GM21367 (cell line): ENCODE results near the gene SH2D4B.

Experiments used
- ATAC-seq: cut with Tn5 transposase; IDR thresholded peaks from one replicate; pipeline ENCODE4 v1.9.1; 2021; ENCODE audit not compliant: unreplicated experiment

The SH2D4B gene

DNA sequence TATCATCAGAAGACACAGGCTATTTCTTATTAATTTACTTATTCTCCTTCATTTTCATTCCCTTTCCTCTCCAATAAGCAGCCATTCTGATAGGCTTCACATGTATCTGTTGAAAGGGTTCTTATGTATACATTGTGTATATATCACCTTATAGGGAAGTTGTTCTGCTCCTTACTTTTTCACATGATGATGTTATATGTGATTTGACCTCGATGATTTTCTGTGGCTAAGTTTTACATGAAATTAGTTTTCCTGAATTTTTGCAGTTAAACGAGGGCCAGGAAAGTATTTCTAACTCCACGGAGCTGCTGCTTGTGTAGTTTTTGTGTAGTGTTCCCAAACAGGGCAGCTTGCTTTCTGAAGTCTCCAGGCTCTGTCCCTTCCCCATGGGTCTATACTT lies 84.5 kb downstream of the SH2D4B start:
- no peak for ATAC-seq

DNA sequence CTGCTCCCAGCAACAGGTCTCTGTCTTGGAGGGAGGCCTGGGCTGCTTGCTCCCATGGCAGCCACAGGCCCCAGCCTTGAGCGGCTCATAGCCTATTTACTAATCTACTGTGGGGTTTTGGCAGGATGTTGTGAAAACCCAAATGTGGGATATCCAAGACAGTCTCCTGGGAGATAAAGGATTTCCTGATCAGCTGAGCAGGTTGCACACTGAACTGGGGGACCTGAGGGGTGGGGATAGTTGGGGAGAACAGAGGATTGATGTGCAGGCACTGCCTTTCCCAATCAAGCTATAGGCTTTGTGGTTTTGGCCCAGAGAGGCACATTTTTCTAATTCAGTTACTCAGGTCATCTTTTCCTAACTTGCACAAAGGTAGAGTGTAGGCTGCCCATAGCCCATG lies 92.6 kb downstream of the SH2D4B start:
- ATAC-seq = no peak

DNA sequence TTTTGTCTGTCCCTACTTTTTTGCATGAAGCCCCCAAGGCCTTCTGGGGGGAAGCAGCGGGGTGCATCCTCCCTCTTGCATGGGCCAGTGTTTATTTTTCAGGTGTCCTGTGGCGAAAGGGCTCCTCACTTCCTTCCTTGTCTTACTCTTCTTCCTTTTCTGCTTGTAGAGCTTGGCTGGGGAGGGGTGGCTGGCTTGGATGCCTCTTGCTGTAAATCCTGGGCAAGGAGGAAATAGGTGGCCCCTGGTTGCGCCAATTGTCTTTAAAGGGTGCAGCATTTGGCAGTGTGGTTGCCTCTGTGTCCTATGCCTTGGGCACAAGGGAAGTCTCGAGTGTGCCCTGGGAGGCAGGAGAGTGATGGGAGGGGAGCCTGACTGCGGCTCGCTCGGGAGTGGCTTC lies 95.0 kb downstream of the SH2D4B start:
- no peak for ATAC-seq

DNA sequence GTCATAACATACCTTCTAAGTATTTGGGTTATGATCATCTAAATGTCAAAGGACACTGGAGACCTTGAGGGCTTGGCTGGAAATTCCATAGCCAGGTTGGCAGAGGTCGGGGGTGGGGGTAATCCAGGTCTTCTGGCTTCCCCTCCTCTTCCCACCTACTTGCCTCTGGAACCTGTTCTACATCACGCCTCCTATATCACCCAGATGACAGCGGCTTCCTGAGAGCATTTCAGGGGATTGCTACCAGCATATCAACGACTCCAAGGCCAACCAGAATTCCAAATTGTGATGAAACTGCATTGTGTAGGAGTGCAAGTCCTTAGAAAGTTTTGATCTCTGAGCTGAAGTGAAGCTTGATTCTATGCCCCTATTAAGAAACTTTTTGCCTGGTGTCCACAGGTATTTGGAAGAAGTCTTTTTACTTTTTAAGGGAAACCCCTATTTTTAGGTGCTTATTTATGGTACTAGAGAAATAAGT lies 95.7 kb downstream of the SH2D4B start:
- no peak for ATAC-seq

DNA sequence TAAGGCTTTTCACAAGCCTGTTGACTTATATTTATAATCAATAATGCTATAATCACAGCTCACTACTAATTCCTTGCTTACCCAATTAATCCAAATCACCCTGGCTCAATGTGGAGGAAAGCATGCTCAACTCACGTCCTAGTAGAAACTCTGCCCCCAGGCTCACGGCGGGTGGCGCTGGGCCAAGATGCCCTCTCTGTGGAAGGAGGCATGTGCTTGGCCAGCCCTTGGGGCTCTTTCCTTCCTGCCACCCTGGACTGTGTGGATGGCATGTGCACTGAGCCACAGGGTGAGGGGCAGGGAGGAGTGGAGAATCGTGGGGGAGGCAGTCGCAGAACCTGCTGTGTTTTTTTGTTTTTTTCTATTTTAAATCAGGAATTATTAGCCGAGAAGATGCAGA lies 96.2 kb downstream of the SH2D4B start:
- no peak for ATAC-seq

DNA sequence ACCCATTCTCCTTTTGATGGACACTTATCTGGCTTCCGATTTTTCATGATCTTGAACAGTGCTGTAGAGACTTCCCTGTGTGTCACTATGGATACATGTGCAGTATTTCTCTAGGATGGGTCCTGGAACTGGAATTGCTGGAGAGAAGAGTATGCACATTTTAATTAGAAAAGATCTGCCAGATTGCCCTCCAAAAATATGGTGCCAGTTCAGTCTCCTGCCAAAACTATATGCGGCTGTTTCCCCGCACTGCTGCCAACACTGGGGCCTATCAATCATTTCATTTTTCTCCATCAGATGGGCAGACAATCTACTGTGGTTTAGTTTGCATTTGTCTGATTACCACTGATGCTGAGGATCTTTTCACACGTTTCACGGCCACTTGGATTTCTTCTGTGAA lies 105.0 kb downstream of the SH2D4B start:
- no peak for ATAC-seq

DNA sequence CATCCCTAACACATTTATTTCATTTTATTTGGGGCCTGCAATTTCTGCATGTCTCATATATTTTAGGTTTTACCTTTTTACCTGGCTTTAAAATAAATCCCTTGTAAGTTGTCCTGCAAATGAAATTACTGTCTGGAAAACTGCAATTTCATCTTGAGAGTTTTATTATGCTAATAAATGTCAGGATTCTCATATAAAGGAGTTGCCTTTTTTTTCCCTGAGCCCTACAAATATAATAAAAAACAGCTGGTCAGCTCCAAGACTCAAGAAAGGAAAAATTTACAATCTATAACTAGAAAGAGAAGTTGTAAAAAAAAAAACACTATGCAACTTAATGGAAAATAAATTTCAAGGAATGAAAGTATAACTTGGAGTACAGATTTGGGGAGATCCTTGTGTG lies 108.7 kb downstream of the SH2D4B start:
- ATAC-seq = no peak

DNA sequence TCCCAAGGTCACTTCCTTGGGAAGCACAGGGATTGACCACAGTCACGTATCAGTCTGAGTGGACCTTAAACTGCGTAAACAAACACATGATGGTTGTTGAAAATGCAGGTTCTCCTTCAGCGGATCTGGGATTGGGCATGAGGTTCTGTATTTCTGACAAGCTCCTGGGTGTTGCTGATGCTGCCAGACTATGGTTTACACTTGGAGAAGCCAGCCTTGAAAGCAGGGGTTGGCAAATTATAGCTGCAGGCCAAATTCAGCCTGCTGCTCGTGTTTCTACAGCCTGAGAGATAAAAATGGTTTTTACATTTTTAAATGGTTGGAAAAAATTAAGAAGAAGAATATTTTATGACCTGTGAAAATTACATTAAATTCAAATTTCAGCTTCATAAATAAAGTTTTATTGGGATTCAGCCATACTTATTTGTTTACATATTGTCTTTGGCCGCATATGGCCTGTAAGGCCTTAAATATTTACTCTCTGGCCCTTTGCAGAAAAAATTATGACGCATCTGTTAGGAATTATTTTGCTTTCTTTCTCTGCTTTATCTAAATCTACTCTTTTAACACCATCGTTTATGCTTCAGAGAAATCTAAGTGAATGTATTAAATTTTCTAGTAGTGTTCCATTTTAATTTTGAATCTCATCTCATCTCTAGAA lies 109.6 kb downstream of the SH2D4B start:
- ATAC-seq = no peak

DNA sequence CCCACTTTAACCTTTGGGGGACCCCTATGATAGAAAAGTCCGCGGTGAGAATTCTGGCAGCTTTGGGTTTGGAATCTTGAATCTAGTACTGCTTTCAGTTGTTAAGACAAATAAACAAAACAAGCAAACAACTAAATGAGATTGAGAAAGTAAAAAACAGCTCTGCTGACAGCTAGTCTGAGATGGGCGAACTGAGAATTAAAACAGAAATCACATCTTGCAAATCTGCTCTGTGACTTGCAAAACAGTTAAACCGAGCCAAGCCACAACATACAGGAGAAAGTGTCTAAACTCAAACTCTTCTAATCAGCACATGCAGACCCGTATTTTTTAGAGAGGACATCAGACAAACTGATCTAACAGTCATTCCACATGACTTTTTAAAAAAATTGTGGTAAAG lies 110.4 kb downstream of the SH2D4B start:
- ATAC-seq = no peak

DNA sequence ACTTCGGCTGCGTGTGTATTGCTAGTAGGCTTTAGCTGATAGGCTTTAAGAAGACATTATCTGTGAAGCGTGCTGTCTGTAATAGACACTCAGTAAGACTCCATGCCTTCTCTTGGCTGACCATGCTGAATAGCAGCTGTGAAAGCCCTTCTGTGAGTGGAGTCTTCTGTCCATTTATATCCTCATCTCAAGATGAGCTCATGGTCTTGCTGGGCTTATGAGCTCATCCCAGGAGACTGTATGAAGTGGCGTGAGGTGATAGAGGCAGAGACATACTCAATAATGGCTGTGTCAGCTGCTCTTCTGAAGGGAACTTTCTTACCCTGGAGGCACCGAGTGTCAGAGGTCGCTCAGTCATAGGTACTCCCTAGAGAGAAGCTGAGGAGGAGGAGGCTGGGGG lies 111.5 kb downstream of the SH2D4B start:
- no peak for ATAC-seq

DNA sequence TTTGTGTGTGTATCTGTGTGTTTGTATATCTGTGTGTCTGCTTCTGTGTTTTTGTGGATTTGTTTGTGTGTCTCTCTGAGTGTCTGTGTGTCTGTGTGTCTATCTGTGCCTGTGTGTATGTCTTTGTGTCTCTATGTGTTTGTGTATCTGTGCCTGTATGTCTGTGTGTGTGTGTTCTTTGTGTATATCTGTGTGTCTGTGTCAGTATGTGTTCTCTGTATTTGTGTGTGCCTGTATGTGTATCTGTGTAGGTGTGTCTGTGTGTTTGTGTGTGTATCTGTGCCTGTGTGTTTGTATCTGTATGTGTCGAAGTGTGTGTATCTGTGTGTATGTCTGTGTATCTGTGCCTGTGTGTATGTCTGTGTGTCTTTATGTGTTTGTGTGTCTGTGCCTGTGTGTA lies 118.2 kb downstream of the SH2D4B start:
- ATAC-seq = no peak

DNA sequence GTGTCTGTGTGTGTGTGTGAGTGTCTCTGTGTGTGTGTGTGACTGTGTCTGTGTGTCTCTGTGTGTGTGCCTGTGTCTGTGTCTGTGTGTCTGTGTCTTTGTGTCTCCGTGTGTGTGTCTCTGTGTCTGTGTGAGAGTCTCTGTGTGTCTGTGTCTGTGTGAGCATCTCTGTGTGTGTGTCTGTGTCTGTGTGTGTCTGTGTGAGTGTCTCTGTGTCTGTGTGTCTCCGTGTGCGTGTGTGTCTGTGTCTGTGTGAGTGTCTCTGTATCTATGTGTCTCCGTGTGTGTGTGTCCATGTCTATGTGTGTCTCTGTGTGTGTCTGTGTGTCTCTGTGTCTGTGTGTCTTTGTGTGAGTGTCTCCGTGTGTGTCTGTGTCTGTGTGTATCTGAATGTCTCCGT lies 120.4 kb downstream of the SH2D4B start:
- no peak for ATAC-seq

DNA sequence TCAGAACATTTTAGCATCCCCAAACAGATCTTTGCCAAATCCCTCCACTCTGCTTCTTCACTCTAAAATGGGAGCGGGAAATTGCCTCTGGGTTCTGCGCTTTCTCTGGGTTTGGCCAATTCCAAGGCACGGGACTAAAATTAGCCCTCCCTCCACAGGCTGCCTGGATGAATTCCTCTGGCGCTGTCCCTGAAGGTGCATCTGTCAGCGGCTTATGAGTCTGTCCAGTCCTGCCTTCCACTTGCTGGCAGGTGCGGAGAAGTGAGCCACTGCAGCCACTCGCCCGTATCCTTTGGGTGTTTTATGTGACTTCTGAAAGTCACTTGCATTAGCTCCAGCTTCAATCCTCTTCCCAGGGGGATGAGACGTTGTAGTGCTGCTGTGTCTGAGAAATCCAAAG lies 121.6 kb downstream of the SH2D4B start:
- ATAC-seq = no peak

DNA sequence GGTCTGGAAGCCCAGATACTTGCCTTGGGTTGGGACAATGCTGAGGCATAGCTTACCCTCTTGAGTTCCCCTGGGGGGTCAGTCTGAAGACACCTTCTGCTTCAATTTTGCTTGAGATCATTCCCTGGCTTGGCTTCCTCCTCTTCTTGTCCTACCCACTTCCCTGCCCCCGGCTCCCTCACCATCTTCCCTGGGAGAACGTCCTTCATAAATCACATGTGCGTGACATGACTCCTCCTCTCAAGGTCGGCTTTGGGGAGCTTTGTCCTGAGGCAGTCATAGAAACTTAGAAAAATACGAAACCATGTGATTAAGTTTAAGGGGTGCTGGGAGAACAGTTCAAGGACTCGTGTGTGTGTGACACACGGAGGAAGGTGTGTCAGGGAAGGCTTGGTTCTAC lies 122.6 kb downstream of the SH2D4B start:
- no peak for ATAC-seq

DNA sequence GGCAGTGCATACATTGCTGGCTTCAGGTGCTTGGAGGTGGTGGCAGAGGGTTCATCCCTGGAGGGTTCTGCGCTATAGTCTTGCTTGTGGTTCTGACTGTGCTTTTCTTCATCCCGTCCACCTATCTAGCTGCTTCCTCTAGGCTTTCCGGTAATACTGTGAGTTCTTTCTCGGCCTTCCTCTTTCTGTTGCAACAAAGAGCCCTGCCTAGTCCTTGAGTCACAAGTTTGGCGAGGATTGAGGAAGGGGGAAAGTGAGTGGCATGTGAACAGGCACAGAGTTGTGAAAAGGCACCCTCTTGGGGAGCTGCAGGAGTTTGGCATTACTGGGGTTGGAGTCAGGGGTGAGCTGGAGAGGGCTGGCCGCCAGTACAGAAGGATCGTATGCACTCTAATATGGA lies 123.0 kb downstream of the SH2D4B start:
- no peak for ATAC-seq

DNA sequence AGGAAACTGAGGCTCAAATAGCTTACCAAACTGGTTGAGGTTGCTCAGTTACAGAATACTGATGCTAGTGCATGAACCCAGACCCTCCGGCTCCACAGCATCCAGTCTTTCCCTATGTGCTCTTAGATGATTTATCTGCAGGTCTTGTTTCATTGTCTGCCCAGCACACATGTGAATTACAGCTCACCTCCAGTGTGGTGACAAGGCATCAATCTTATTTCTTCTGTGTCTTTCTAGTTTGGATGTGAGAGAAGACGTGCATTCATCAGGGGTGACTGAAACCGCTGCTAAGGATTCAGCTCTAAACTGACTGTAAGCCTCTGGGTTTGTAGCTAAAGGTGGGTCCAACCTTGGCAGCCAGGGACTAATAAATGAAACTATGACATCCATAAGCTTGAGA lies 123.8 kb downstream of the SH2D4B start:
- no peak for ATAC-seq

DNA sequence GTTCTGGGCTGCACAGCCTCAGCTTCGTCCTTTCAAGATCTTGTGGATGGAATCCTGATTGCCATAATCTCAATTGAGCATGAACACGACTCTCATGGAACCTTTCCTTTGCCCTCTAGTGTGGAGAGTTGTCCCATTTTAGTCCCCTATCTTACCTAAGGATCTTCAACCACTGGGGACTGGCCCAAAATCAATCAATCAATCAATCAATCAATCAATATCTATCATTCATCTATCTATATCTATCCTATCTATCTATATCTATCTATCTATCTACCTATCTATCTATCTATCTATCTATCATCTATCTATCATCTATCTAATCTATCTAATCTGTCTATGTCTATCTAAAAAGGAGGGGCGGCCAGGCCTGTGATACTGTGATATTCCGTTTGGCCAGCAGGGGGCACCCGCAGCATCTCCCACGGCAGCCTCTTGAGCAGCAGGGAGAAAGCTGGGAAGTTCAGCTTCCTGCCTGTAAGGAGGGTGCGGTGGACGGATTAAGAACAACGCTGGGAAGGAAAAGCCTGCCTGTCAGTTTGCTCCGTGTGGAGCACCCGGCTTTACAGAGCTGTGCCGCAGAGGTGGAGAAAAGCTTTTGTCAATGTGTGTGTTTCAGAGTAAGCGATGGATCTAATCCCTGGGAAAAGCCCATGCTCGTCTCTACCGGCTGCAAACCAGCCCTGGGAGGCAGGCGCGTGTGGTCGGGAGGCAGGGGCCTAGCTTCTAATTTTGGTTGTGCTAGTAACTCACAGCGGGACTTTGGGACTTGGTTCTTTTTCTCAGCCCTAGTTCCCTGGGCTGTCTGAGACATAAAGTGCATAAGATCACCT lies 124.9 kb downstream of the SH2D4B start:
- ATAC-seq = peak; percentile 83

DNA sequence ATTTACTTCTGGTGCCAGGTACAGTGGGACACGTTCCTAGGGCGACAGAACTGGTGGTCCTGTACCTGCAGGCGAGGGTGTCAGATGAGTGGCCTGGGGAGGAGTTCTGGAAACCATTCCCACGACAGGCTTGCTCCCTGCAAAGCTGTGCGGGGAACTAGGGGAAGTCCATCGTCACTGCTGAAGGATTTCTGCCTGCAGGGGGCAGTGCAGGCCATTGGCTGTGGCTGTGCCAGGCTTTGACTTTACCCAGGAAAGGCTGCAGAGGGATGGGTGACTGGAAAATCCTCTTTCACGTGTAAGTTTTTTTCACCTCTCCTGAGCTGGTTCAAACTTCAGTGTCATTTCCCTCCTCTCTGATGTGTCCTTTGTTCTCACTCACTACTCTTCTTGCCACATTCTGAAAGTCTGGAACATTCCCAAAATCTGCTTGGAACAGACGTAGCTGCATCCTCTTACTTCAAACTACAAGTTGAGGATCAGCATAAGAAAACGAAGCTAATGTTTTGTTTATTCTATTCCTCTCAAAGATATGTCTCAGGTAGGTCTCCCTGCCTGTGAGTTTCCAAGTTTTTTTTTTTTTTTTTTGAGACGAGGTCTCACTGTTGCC lies 126.5 kb downstream of the SH2D4B start:
- ATAC-seq = peak; percentile 68

DNA sequence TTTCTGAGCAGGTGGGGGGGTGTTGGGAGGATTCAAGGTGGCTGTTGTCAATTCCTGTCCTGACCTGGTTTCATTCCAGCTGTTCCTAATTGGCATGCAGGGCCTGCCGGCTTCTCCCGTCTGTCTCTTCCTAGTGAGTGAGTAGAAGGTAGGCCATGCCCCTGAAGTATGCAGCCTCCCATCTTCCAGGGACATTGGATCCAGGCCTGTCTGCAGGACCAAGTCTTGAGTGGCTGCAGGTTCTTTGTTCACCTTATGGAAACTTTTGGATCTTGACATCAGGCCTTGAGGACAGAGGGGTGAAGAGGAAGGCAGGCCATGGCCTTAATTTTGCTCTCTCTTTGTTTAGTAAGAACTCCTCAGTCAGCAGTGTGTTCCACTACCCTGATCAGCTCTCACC lies 131.8 kb downstream of the SH2D4B start:
- ATAC-seq = no peak

DNA sequence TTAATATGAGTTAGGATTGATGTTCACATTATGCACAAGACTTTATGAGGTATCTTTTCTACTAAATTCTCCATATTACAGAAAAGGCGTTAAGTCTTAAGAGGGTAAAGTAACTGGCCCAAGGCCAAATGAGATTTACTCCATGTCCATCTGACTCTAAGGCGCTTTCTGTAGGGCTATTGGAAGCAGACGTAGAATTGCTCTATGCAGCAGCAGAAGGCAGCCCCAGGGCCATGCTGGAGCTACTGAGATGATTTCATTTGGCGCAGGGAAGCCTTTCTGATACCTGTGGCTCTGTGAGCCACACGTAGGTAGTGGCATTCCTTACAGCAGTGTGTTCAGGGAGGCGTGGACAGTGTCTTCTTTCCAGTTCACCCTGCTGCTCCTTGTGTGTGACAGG lies 133.1 kb downstream of the SH2D4B start:
- no peak for ATAC-seq

DNA sequence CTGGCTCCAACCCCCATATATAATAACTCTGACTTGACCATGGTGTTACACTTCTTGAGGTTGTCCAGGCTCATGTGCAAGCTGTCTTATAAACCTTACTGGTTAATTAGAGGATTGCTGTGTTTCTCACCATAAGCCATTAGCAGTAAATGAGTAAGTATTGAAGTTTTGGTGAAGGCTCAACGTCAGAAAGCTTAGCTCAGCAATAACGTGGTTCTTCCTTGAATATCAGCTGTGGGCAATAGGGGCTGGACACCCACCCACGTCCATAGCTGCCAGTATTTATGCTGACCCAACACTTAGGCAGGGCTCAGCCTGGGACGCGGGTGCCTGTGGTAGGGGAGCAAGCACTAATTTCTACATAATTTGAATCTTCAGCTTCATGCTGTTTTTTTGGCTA lies 134.1 kb downstream of the SH2D4B start:
- ATAC-seq = no peak

DNA sequence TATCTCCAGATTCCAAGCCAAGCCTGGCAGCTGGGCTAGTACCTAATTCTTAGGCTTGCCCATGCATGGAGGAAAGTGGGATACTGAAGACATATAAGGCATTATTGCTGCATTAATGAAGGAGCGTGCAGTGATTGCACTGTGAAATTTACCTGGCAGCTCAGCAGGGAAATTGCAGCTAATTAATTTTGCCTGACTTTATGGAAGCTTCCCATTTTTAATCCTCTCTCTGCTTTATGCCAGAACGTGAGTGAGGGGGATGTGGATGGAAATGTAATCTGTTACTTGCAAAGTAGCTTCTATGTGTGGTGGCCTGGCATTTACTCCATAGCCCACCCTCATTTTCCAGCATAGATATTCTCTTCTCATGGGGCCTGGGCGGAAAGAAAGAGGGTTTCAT lies 134.9 kb downstream of the SH2D4B start:
- ATAC-seq = no peak
